Natural killer cell treated with Interleukin-12 subunit alpha and Interleukin-12 subunit beta and Interleukin-15 and Interleukin-18, amount 100 ng/mL, for 72 hours (primary cell): Measurements from ENCODE around the gene IDI2. TPM values are rescaled to one million over a fixed set of nuclear protein-coding genes. Genes with fewer than 3 reads are reported as not detected.
A peak's percentile ranks its signal among the peaks of the same experiment; 100 is the strongest.
"Not testable (repeated sequence)": the region's sequence is repeated elsewhere in the genome, so short reads cannot be mapped to it uniquely, and the experiment has no call there.

Experiments used
- ATAC-seq, 2 donors: fragments of 150-1000 bp; cut with Tn5 transposase in 1 of 2; sonication (Bioruptor Pico), chemical (Tn5 transposase) in 1 of 2; 2 replicates each; pipeline ENCODE4 v1.10.0; 2021
- DNase-seq: peaks from one replicate; pipeline ENCODE4 v3.0.0; 2022; ENCODE audit warnings: low spot score
- H3K27ac Mint-ChIP-seq, 2 donors: 1 replicate in 1 of 2; 2 replicates in 1 of 2; pipeline ENCODE4 v1.8.0; 2022; ENCODE audit warnings: mixed read lengths in 2 of 2, mild to moderate bottlenecking in 1 of 2, moderate library complexity in 1 of 2
- H3K27me3 Mint-ChIP-seq, 2 donors: 1 replicate in 1 of 2; 2 replicates in 1 of 2; pipeline ENCODE4 v1.8.0; 2022; ENCODE audit warnings: mixed read lengths in 2 of 2
- H3K36me3 Mint-ChIP-seq: one replicate; pipeline ENCODE4 v1.8.0; 2022; ENCODE audit warnings: mixed read lengths
- H3K4me1 Mint-ChIP-seq, 2 donors: 1 replicate in 1 of 2; 2 replicates in 1 of 2; pipeline ENCODE4 v1.8.0; 2022; ENCODE audit warnings: low read depth in 2 of 2, mixed read lengths in 2 of 2, mild to moderate bottlenecking in 1 of 2
- H3K4me3 Mint-ChIP-seq: one replicate; pipeline ENCODE4 v1.8.0; 2022; ENCODE audit warnings: mixed read lengths
- H3K9me3 Mint-ChIP-seq: 2 replicates; pipeline ENCODE4 v1.8.0; 2022; ENCODE audit warnings: mixed read lengths
- total RNA-seq, 2 donors: library from RNA; stranded (reverse); gene quantifications; one replicate each; pipeline ENCODE4 v1.2.3, GENCODE V29; 2022

Gene IDI2
- total RNA-seq: not detected

GRCh38 chr10:1025683-1026082 lies at the start of gene IDI2:
Gene IDI2 (minus strand): TSS chr10:1025859. CDS start chr10:1024723, 1,136 bp downstream.
- no peak within 1 kb of the TSS for H3K27ac Mint-ChIP-seq
- ATAC-seq (no peak), DNase-seq (no peak)
- peaks cover 0 to 2% of the 10 kb centered on the region in 2 donors for H3K4me1 Mint-ChIP-seq
- no peaks in the 10 kb centered on the region for H3K27me3 Mint-ChIP-seq
- H3K9me3 Mint-ChIP-seq: no peaks in the 10 kb centered on the region
- no peaks in the 10 kb centered on the region for H3K36me3 Mint-ChIP-seq
- H3K4me3 Mint-ChIP-seq: no peak within 1 kb of the TSS

- DNase-seq (no peak), ATAC-seq (no peak)
- Mint-ChIP-seq H3K27ac (peak overlapping the region; percentile 39 to 75), H3K9me3 (no peaks in the 10 kb centered on the region), H3K4me3 (no peak overlapping the region), H3K4me1 (peaks cover 21 to 22% of the 10 kb centered on the region in 2 donors), H3K27me3 (no peaks in the 10 kb centered on the region), H3K36me3 (peaks cover 8% of the 10 kb centered on the region)
Measured at GRCh38 chr10:1074748-1075308, 49.2 kb upstream of the IDI2 start.

- no peak overlapping the region for H3K4me3 Mint-ChIP-seq
- no peaks in the 10 kb centered on the region for H3K9me3 Mint-ChIP-seq
- ATAC-seq: peak; percentile 24 to 56
- H3K27me3 Mint-ChIP-seq: no peaks in the 10 kb centered on the region
- peaks cover 27 to 28% of the 10 kb centered on the region in 2 donors for H3K4me1 Mint-ChIP-seq
- no peak for DNase-seq
- H3K36me3 Mint-ChIP-seq: peaks cover 6% of the 10 kb centered on the region
- H3K27ac Mint-ChIP-seq: peak overlapping the region; percentile 39 to 75
Measured at GRCh38 chr10:1074052-1074747, 48.5 kb upstream of the IDI2 start.

GRCh38 chr10:1070919-1071318 lies 45.3 kb upstream of the IDI2 start:
- no peak for ATAC-seq
- Mint-ChIP-seq H3K27ac (peak overlapping the region in 1 of 2 donors; percentile 57), H3K4me3 (no peak overlapping the region), H3K9me3 (no peaks in the 10 kb centered on the region), H3K4me1 (peaks cover 53 to 56% of the 10 kb centered on the region in 2 donors), H3K27me3 (no peaks in the 10 kb centered on the region), H3K36me3 (no peaks in the 10 kb centered on the region)
- no peak for DNase-seq

- ATAC-seq (peak; percentile 55 to 58), DNase-seq (no peak)
- Mint-ChIP-seq H3K27me3 (no peaks in the 10 kb centered on the region), H3K27ac (peak overlapping the region; percentile 50 to 67), H3K4me3 (peak overlapping the region; percentile 67), H3K36me3 (no peaks in the 10 kb centered on the region), H3K4me1 (peaks cover 57 to 66% of the 10 kb centered on the region in 2 donors), H3K9me3 (no peaks in the 10 kb centered on the region)
Measured at GRCh38 chr10:1068380-1069361, 43.0 kb upstream of the IDI2 start.

GRCh38 chr10:1066734-1067133 lies 41.1 kb upstream of the IDI2 start:
- Mint-ChIP-seq H3K4me1 (peaks cover 74 to 83% of the 10 kb centered on the region in 2 donors), H3K4me3 (peak overlapping the region; percentile 67), H3K27ac (peak overlapping the region; percentile 50 to 67)
- not testable (repeated sequence) for DNase-seq, H3K9me3 Mint-ChIP-seq, H3K36me3 Mint-ChIP-seq, ATAC-seq, H3K27me3 Mint-ChIP-seq

GRCh38 chr10:1064964-1065247 lies 39.2 kb upstream of the IDI2 start:
- Mint-ChIP-seq H3K36me3 (no peaks in the 10 kb centered on the region), H3K27ac (peak overlapping the region; percentile 78 to 91), H3K4me1 (peaks cover 81 to 92% of the 10 kb centered on the region in 2 donors), H3K27me3 (no peaks in the 10 kb centered on the region), H3K9me3 (no peaks in the 10 kb centered on the region), H3K4me3 (no peak overlapping the region)
- ATAC-seq (no peak), DNase-seq (no peak)

- H3K27me3 Mint-ChIP-seq: no peaks in the 10 kb centered on the region
- peaks cover 76 to 89% of the 10 kb centered on the region in 2 donors for H3K4me1 Mint-ChIP-seq
- ATAC-seq (peak; percentile 81 to 86), DNase-seq (no peak)
- peak overlapping the region; percentile 79 for H3K4me3 Mint-ChIP-seq
- H3K9me3 Mint-ChIP-seq: no peaks in the 10 kb centered on the region
- no peaks in the 10 kb centered on the region for H3K36me3 Mint-ChIP-seq
- peak overlapping the region; percentile 78 to 91 for H3K27ac Mint-ChIP-seq
Measured at GRCh38 chr10:1063232-1063865, 37.7 kb upstream of the IDI2 start.

- Mint-ChIP-seq H3K9me3 (no peaks in the 10 kb centered on the region), H3K27ac (peak overlapping the region; percentile 78 to 91), H3K36me3 (no peaks in the 10 kb centered on the region), H3K4me3 (peak overlapping the region; percentile 79), H3K4me1 (peaks cover 76 to 89% of the 10 kb centered on the region in 2 donors), H3K27me3 (no peaks in the 10 kb centered on the region)
- ATAC-seq: no peak
- no peak for DNase-seq
Measured at GRCh38 chr10:1061930-1062774, 36.5 kb upstream of the IDI2 start.

- Mint-ChIP-seq H3K36me3 (peaks cover 4% of the 10 kb centered on the region), H3K9me3 (no peaks in the 10 kb centered on the region), H3K4me1 (peaks cover 70 to 84% of the 10 kb centered on the region in 2 donors), H3K4me3 (no peak overlapping the region), H3K27ac (peak overlapping the region; percentile 78 to 91), H3K27me3 (no peaks in the 10 kb centered on the region)
- ATAC-seq: no peak
- DNase-seq: no peak
Measured at GRCh38 chr10:1059902-1060301, 34.2 kb upstream of the IDI2 start.

GRCh38 chr10:1058017-1058416 lies 32.4 kb upstream of the IDI2 start:
- H3K9me3 Mint-ChIP-seq: no peaks in the 10 kb centered on the region
- H3K4me1 Mint-ChIP-seq: peaks cover 70 to 85% of the 10 kb centered on the region in 2 donors
- H3K27me3 Mint-ChIP-seq: no peaks in the 10 kb centered on the region
- peak overlapping the region; percentile 98 to 100 for H3K27ac Mint-ChIP-seq
- DNase-seq (no peak), ATAC-seq (no peak)
- H3K36me3 Mint-ChIP-seq: peaks cover 14% of the 10 kb centered on the region
- peak overlapping the region; percentile 84 for H3K4me3 Mint-ChIP-seq

- Mint-ChIP-seq H3K27ac (peak overlapping the region; percentile 98 to 100), H3K9me3 (no peaks in the 10 kb centered on the region), H3K27me3 (no peaks in the 10 kb centered on the region), H3K36me3 (peaks cover 14% of the 10 kb centered on the region), H3K4me1 (peaks cover 68 to 82% of the 10 kb centered on the region in 2 donors), H3K4me3 (peak overlapping the region; percentile 84)
- DNase-seq (no peak), ATAC-seq (peak in 1 of 2 donors; percentile 7)
Measured at GRCh38 chr10:1057106-1057657, 31.5 kb upstream of the IDI2 start.
